SK-N-DZ (cell line): ENCODE results near the gene PPIL3.

Experiments
- DNase-seq: peaks from one replicate; pipeline ENCODE4 v3.0.0-alpha.2; 2015; ENCODE audit warnings: low spot score

PPIL3 gene

GRCh38 chr2:200861617-200862155 lies 27.2 kb downstream of the PPIL3 start:
- DNase-seq = no peak

DNA sequence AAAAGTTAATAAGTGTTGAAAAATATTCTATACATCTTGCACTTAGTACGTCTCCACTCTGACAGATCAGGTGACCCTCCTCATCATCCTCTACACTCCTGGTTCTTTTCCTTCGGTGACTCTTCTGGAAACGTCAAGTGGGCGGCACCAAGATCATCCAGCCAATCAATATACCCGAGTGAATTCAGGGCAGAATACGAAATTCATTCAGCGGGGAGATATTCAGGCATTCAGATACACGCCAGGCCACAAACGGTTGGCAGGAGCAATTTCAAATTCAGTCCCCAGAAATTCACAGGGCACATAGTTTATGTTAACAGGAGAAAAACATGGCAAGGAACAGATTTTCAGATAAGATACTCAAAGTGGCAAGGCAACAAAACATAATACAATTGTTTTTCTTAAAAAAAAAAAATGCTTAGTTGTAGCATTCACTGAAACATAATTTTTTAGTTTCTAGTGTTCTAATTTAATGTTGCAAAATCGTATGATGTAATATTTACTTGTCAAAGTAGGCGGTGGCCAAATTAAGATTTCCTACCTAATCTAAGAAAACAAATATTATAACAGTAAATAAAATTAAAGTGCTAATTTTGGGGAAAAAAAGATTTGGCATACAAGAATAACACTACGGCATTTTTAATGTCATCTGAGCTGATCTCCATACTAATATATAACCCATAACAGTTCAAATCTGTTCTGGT lies 28.6 kb downstream of the PPIL3 start:
- DNase-seq = no peak

DNA sequence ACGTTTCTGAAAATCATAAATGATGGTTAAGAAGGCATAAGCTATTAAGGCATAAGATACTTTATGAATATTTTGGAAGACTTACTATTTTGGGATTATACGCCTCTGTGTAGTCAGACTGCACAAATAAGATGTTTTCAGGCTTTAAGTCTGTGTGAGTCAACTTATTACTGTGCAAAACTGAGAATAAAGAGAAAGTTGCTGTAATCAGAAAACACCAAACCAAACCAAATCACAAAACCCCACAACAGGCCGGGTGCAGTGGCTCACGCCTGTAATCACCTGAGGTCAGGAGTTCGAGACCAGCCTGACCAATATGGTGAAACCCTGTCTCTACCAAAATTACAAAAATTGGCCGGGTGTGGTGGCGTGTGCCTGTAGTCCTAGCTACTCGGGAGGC lies 32.1 kb downstream of the PPIL3 start:
- no peak for DNase-seq

DNA sequence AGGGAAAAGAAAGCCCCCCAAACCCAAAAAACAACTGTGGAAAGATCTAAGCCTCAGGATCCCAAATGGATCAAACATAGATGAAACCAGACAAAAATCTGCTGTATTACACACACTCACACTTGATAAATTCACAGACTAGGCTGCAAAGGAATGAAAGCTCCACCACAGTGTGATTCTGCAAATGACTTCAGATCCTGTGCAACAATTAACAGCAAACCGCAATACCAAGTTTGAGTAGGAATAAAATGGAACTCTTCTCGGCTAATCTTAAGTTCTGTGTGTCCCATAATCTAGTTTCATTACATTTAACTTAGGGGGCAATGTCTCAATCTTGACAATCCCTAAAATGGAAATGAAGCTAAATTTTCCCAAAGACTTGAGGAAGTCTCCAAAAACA lies 36.3 kb downstream of the PPIL3 start:
- no peak for DNase-seq

GRCh38 chr2:200851398-200852248 lies 37.3 kb downstream of the PPIL3 start:
- no peak for DNase-seq

DNA sequence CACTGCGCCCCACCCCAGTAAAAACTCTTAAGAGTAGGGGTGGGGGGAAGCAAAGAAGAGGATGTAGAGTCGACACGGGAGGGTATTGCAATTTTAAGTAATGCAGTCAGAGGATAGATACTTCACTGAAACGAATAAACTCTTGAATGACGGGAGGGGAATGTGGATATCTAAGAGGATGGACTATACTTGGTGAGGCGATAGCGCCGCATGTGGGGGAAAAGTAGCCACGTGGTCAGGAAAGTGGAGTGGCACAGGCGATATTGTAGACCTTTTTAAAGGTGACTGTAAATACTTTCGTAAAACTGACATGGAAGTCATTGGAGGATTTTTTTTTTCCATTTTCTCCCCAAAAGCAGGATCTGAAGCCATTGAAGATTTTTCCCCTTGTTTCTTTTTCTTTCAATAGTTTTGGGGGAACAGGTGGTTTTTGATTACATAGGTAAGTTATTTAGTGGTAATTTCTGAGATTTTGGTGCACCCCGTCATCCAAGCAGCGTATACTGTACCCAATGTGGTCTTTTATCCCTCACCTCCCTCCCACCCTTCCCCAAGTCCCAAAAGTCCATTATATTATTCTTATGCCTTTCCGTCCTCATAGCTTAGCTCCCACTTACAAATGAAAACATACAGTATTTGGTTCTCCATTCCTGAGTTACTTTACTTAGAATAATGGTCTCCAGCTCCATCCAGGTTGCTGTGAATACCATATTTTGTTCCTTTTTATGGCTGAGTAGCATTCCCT lies 38.2 kb downstream of the PPIL3 start:
- no peak for DNase-seq

DNA sequence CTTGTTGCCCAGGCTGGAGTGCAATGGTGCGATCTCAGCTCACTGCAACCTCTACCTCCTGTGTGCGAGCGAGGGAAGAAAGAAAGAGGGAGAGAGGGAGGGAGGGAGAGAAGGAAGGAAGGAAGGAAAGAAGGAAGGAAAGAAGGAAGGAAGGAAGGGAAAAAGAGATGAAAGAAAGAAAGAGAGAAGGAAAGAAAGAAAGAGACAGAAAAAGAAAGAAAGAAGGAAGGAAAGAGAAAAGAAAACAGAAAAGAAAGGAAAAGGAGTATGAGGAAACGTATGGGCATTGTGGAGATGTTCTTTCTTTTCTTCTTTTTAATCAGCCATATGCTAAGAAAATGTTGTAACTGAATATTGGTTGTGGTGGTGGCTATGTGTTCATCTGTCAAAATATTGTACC lies 40.9 kb downstream of the PPIL3 start:
- no peak for DNase-seq

- no peak for DNase-seq
Observed at GRCh38 chr2:200847269-200847668, 41.6 kb downstream of the PPIL3 start.

DNA sequence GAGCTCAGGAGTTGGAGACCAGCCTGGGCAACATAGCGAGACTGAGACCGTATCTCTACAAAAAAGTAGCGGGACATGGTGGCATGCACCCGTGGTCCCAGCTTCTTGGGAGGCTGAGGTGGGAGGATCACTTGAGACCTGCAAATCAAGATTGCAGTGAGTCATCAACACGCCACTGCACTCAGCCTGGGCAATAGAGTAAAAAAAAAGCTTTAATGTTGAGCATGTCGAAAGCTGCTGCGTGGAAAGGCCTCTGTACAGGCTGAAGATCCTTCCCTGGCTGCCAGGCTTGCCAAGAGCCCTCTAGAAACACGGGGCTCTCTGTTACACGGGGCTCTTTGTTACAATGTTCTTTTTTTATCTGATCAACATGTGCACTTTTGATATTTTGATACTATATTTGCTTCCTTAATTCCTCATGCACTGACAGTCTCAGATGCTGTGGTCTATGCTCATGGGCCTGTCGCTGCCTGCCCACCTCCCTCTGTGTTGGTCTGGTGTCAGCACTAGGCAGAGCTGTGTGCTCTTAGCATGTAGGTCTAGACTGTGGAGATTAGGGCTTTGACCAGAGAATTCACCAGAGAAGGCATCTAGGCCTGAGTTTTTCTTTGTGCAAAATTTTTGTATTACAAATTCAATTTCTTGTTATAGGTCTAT lies 43.1 kb downstream of the PPIL3 start:
- no peak for DNase-seq

DNA sequence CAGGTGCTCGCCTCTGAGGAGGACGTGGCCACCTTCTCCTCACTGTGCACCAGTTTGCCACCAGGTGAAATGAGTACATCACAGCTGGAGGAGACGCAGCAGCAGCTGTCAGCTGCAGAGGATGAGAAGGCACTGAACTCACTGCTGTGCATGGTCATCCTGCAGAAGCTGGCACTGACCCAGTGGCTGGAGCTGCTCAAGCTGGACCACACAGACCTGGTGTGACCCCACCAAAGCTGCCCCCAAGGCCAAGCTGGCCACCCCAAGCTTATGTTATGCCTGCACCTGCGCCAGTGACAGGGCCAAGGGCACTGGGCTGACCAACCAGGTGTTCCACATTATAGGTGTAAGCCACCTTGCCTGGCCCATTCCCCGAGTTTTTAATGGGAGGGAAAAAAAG lies 43.7 kb downstream of the PPIL3 start:
- DNase-seq = no peak

GRCh38 chr2:200843993-200844948 lies 44.6 kb downstream of the PPIL3 start:
- no peak for DNase-seq

DNA sequence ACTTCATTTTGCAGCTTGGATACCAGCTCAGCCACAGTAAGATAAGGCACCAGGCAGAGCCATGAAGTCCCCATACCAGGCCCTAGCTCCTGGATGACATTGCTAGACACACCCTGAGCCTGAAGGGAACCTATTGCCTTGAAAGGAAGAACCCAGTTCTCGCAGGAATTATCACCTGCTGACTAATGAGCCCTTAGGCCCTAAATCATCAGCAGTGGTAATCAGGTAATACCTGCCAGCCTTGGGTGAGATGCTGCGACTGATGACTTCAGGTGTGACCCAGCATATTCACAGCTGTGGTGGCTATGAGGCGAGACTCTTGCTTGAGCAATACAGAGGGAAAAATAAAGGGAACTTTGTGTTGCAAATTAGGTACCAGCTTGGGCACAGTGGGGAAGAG lies 49.4 kb downstream of the PPIL3 start:
- DNase-seq = no peak

DNA sequence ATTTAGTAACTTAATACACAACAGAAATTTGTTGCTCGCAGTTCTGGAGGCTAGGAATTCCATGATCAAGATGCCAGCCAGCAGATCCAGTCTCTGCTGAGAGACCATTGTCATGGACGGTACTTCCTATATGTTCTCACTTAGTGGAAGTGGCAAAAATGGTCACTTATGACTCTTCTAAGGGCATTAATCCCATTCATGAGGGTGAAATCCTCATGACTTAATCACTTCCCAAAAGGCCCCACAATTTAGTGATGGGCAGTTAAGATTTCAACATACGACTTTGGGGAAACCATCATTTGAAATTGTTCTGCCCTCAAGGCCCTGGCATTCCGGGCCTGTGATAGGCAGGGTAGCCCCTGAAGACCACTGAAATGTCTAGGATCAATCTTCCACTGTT lies 54.2 kb downstream of the PPIL3 start:
- DNase-seq = no peak

GRCh38 chr2:200829258-200829655 lies 59.6 kb downstream of the PPIL3 start:
- DNase-seq = no peak

DNA sequence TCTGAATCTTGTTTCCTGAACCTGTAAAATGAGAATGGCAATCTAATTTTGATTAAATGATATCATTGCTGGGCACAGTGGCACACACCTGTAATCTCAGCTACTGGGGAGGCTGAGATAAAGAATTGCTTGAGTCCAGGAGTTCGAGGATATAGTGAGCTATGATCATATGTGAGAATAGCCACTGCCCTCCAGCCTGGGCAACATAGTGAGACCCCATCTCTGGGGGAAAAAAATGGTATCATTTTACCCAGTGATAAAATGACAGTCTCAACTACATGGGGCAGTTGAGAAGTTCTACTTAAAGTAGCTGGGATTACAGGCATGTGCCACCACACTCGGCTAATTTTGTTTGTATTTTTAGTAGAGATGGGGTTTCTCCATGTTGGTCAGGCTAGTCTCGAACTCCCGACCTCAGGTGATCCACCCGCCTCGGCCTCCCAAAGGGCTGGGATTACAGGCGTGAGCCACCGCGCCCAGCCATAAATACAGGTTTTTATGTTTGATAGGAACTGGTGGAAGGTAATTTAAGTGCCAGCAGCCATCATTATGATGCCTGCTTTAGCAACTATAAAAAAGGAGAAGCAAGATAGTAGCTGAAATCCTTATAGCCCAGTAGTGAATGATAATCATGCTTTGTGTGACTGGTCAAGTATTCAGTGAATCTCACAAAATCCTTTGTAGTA lies 60.2 kb downstream of the PPIL3 start:
- DNase-seq = no peak

DNA sequence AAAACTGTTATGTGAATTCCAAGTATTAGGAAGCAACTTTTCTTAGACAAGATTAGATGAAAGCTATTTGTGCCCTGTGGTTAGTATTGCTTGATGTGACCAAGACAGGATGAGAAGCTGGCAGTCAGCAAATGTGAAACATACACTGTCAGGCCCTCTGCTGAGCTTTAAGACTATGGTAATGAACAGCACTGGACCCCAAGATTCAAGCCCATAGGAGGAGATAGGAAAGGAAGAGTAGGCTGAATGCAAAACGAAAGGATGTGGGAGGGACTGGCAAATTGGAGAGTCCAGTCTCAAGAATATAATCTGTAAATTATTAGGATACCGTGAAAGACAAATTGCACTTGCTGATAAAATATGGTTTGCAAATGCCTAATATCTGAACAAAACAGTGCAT lies 60.8 kb downstream of the PPIL3 start:
- DNase-seq = no peak

- DNase-seq = no peak
Observed at GRCh38 chr2:200821686-200822245, 67.1 kb downstream of the PPIL3 start.
